HepG2 (cell line): ENCODE data around the gene GFER. TPM values are rescaled to one million over a fixed set of nuclear protein-coding genes. Genes with fewer than 3 reads are reported as not detected.

Experiments
- AHR ChIP-seq: IDR thresholded peaks from 2 replicates; pipeline ENCODE4 v1.6.1; 2018; ENCODE audit warnings: missing genetic modification reagents, missing compliant biosample characterization
- ELF1 ChIP-seq: sonication (generic); formaldehyde crosslinking; IDR thresholded peaks from 2 replicates; pipeline ENCODE4 v1.4.0; 2020; ENCODE audit warnings: missing genetic modification reagents
- FOXA1 ChIP-seq, 2 experiments: fragments of 450-650 bp in 1 of 2; sonication (generic) in 1 of 2; formaldehyde crosslinking in 1 of 2; IDR thresholded peaks; 2 replicates each; pipeline versions ENCODE4 v1.4.0 to v1.6.1; 2016 to 2020; ENCODE audit warnings: missing genetic modification reagents in 1 of 2
- NCOR1 ChIP-seq: fragments of 200-600 bp; sonication (generic); IDR thresholded peaks from 2 replicates; pipeline ENCODE4 v1.7.0; 2017; ENCODE audit warnings: antibody characterized with exemption, low read length, borderline replicate concordance
- REPIN1 ChIP-seq: sonication (generic); formaldehyde crosslinking; IDR thresholded peaks from 2 replicates; pipeline ENCODE4 v1.8.0; 2022; ENCODE audit warnings: missing genetic modification reagents, low read depth, mild to moderate bottlenecking, borderline replicate concordance
- SIX1 ChIP-seq: sonication (generic); formaldehyde crosslinking; IDR thresholded peaks from 2 replicates; pipeline ENCODE4 v1.4.0; 2020; ENCODE audit warnings: missing genetic modification reagents, borderline replicate concordance
- SNAI1 ChIP-seq: sonication (generic); formaldehyde crosslinking; IDR thresholded peaks from 2 replicates; pipeline ENCODE4 v1.5.0; 2020; ENCODE audit warnings: mild to moderate bottlenecking, missing genetic modification reagents, borderline replicate concordance
- THAP11 ChIP-seq: IDR thresholded peaks from 2 replicates; pipeline ENCODE4 v1.6.1; 2016; ENCODE audit warnings: missing biosample characterization, missing genetic modification reagents
- TSC22D2 ChIP-seq: sonication (generic); formaldehyde crosslinking; IDR thresholded peaks from 2 replicates; pipeline ENCODE4 v1.5.1; 2020; ENCODE audit warnings: missing genetic modification reagents, mild to moderate bottlenecking, borderline replicate concordance
- ZMYM3 ChIP-seq: sonication (generic); formaldehyde crosslinking; IDR thresholded peaks from 2 replicates; pipeline ENCODE4 v1.5.1; 2020; ENCODE audit warnings: mild to moderate bottlenecking, missing genetic modification reagents
- ZMYM4 ChIP-seq: sonication (generic); formaldehyde crosslinking; IDR thresholded peaks from 2 replicates; pipeline ENCODE4 v1.8.1; 2023; ENCODE audit warnings: mild to moderate bottlenecking, missing genetic modification reagents
- ZNF160 ChIP-seq: sonication (generic); formaldehyde crosslinking; IDR thresholded peaks from 2 replicates; pipeline ENCODE4 v1.8.0; 2022; ENCODE audit warnings: mild to moderate bottlenecking, inconsistent platforms, missing genetic modification reagents
- ZNF460 ChIP-seq: sonication (generic); formaldehyde crosslinking; IDR thresholded peaks from 2 replicates; pipeline ENCODE4 v1.5.1; 2020; ENCODE audit warnings: missing genetic modification reagents, mild to moderate bottlenecking, borderline replicate concordance
- ZNF564 ChIP-seq: sonication (generic); formaldehyde crosslinking; IDR thresholded peaks from 2 replicates; pipeline ENCODE4 v1.8.1; 2023; ENCODE audit warnings: mild to moderate bottlenecking, missing genetic modification reagents
- ZNF670 ChIP-seq: sonication (generic); formaldehyde crosslinking; IDR thresholded peaks from 2 replicates; pipeline ENCODE4 v1.8.0; 2022; ENCODE audit warnings: mild to moderate bottlenecking, missing genetic modification reagents, borderline replicate concordance
- ZNF749 ChIP-seq: sonication (generic); formaldehyde crosslinking; IDR thresholded peaks from 2 replicates; pipeline ENCODE4 v1.8.0; 2022; ENCODE audit warnings: mild to moderate bottlenecking, missing genetic modification reagents, moderate library complexity, borderline replicate concordance
- ZNF766 ChIP-seq: sonication (generic); formaldehyde crosslinking; IDR thresholded peaks from 2 replicates; pipeline ENCODE4 v1.5.0; 2020; ENCODE audit warnings: missing genetic modification reagents, borderline replicate concordance
- polyA plus RNA-seq, 8 experiments: library from polyadenylated mRNA; depleted of rRNA in 3 of 8; stranded (reverse) in 7 of 8; unstranded in 1 of 8; fragments of >200 nt; fragmentation: Illumina TruSeq in 4 of 8; extraction: Trizol in 4 of 8; gene quantifications; 2 replicates each; pipeline versions ENCODE4 v1.2.1 to v1.2.3, GENCODE V29; 2011 to 2016; ENCODE audit warnings: low read depth in 4 of 8, missing spikeins in 1 of 8, mixed read lengths in 1 of 8; ENCODE audit not compliant: insufficient read depth in 1 of 8
- total RNA-seq, 5 experiments: library from RNA; depleted of rRNA; stranded (reverse); fragments of >200 nt; fragmentation: Illumina TruSeq; extraction: Trizol; gene quantifications; 2 replicates each; pipeline ENCODE4 v1.2.3, GENCODE V29; 2016; ENCODE audit warnings: low read depth in 1 of 5
- TF ChIP-seq, protein P1 (sequence below): sonication (generic); formaldehyde crosslinking; IDR thresholded peaks from 2 replicates; pipeline ENCODE4 v1.4.0; 2020; ENCODE audit warnings: mild to moderate bottlenecking, missing genetic modification reagents, borderline replicate concordance
- TF ChIP-seq, protein P2 (sequence below): sonication (generic); formaldehyde crosslinking; IDR thresholded peaks from 2 replicates; pipeline ENCODE4 v1.4.0; 2020; ENCODE audit warnings: mild to moderate bottlenecking, missing genetic modification reagents

GFER gene
- total and polyA plus RNA-seq, 2 of the 13 experiments (the other 11 are each of a cell fraction or from before 2014, with no cell fraction given), result 28.6 to 71.7 TPM

DNA sequence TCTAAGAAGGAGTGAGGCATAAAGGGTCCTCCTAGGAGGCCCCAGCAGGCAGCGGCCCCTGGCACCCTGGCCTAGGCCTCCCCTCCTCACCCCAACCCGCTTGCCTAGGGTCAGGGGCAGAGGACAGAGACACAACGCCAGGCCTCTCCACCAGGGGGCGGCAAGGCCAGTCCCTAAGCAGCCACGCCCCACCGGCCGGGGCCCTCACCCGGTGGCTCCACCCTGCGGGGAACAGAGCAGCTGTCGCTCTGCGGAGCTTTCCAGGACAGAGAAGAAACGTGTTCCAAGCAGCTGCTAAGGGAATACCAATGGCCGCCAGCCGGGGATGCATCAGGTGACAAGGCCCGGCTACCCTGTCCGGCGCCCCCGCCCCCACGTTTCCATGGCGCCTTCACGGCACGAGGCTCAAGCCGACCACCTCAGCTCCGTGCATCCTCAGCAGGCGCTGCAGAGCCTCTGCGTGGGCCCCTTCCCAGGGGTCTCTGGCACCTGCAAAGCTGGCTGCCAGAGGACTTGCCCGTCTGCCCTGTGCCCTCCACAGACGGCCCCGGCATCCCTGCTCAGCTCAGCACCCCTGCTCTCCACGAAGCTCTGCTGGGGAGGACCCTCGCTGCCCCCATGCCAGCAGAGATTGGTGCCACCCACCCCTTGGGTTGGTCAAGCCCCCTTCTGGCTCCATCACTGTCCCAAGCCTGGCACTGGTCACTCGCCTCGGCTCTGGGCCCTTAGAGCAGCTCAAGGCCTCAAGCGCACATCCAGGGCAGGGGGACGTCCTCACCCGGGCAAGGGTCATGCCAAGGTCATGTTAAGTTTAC is 20.0 kb downstream of the GFER start (continued):
- TF ChIP-seq SIX1 (CRISPR knock-in tag), result no peak
- TF ChIP-seq ZNF670, result no peak
- no peak for TF ChIP-seq ZNF160 (CRISPR knock-in tag)
- no peak for TF ChIP-seq ZNF564 (CRISPR knock-in tag)
- peak; percentile 50; the same call in 1 of the 2 replicates for TF ChIP-seq AHR (CRISPR knock-in tag)
- TF ChIP-seq, protein P1, sequence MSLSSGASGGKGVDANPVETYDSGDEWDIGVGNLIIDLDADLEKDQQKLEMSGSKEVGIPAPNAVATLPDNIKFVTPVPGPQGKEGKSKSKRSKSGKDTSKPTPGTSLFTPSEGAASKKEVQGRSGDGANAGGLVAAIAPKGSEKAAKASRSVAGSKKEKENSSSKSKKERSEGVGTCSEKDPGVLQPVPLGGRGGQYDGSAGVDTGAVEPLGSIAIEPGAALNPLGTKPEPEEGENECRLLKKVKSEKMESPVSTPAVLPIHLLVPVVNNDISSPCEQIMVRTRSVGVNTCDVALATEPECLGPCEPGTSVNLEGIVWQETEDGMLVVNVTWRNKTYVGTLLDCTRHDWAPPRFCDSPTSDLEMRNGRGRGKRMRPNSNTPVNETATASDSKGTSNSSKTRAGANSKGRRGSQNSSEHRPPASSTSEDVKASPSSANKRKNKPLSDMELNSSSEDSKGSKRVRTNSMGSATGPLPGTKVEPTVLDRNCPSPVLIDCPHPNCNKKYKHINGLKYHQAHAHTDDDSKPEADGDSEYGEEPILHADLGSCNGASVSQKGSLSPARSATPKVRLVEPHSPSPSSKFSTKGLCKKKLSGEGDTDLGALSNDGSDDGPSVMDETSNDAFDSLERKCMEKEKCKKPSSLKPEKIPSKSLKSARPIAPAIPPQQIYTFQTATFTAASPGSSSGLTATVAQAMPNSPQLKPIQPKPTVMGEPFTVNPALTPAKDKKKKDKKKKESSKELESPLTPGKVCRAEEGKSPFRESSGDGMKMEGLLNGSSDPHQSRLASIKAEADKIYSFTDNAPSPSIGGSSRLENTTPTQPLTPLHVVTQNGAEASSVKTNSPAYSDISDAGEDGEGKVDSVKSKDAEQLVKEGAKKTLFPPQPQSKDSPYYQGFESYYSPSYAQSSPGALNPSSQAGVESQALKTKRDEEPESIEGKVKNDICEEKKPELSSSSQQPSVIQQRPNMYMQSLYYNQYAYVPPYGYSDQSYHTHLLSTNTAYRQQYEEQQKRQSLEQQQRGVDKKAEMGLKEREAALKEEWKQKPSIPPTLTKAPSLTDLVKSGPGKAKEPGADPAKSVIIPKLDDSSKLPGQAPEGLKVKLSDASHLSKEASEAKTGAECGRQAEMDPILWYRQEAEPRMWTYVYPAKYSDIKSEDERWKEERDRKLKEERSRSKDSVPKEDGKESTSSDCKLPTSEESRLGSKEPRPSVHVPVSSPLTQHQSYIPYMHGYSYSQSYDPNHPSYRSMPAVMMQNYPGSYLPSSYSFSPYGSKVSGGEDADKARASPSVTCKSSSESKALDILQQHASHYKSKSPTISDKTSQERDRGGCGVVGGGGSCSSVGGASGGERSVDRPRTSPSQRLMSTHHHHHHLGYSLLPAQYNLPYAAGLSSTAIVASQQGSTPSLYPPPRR (CRISPR knock-in tag), result no peak; the same call in 1 of the 2 replicates
- TF ChIP-seq FOXA1 (IDR thresholded peaks at IDR 0.05), result no peak
- no peak for TF ChIP-seq FOXA1 (CRISPR knock-in tag; IDR thresholded peaks at IDR 0.05)
- no peak for TF ChIP-seq NCOR1
- TF ChIP-seq ZNF766 (CRISPR knock-in tag), result no peak
- TF ChIP-seq ZNF460, result no peak
- 0 out of 2 replicates have a peak, but pooled peaks have one; percentile 44 for TF ChIP-seq ZMYM4 (CRISPR knock-in tag)
- TF ChIP-seq, protein P2, sequence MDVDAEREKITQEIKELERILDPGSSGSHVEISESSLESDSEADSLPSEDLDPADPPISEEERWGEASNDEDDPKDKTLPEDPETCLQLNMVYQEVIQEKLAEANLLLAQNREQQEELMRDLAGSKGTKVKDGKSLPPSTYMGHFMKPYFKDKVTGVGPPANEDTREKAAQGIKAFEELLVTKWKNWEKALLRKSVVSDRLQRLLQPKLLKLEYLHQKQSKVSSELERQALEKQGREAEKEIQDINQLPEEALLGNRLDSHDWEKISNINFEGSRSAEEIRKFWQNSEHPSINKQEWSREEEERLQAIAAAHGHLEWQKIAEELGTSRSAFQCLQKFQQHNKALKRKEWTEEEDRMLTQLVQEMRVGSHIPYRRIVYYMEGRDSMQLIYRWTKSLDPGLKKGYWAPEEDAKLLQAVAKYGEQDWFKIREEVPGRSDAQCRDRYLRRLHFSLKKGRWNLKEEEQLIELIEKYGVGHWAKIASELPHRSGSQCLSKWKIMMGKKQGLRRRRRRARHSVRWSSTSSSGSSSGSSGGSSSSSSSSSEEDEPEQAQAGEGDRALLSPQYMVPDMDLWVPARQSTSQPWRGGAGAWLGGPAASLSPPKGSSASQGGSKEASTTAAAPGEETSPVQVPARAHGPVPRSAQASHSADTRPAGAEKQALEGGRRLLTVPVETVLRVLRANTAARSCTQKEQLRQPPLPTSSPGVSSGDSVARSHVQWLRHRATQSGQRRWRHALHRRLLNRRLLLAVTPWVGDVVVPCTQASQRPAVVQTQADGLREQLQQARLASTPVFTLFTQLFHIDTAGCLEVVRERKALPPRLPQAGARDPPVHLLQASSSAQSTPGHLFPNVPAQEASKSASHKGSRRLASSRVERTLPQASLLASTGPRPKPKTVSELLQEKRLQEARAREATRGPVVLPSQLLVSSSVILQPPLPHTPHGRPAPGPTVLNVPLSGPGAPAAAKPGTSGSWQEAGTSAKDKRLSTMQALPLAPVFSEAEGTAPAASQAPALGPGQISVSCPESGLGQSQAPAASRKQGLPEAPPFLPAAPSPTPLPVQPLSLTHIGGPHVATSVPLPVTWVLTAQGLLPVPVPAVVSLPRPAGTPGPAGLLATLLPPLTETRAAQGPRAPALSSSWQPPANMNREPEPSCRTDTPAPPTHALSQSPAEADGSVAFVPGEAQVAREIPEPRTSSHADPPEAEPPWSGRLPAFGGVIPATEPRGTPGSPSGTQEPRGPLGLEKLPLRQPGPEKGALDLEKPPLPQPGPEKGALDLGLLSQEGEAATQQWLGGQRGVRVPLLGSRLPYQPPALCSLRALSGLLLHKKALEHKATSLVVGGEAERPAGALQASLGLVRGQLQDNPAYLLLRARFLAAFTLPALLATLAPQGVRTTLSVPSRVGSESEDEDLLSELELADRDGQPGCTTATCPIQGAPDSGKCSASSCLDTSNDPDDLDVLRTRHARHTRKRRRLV (CRISPR knock-in tag), result no peak
- peak; percentile 71; the same call in 1 of the 2 replicates for TF ChIP-seq ZMYM3
- TF ChIP-seq TSC22D2, result no peak
- TF ChIP-seq REPIN1 (CRISPR knock-in tag), result peak; percentile 85; the same call in 1 of the 2 replicates
- peak; percentile 81 for TF ChIP-seq THAP11
- no peak for TF ChIP-seq SNAI1 (CRISPR knock-in tag)
- TF ChIP-seq ZNF749 (CRISPR knock-in tag), result no peak
- no peak for TF ChIP-seq ELF1 (CRISPR knock-in tag)
